ENCODE results near the gene TEX22.

DNA sequence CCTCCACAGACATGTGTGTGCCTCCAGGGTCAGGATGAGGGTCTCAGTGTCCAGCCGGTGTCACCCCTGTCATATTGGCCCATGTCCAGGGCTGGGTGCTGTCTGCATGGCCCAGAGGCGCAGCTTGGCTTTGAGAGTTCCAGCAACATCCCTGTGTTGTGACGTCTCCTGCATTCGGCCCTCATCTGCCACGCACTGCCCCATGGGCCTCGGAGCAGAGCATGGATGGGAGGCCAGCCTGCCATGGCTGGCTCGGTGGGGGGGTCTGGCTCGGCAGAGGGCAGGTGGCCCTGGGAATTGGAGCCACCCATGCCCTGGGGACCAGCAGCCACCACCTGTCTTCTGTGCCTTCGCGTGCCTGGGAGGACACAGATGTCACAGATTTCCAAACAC lies 10.8 kb upstream of the TEX22 start:
- TF ChIP-seq POLR2A (IDR thresholded peaks at IDR 0.05), result no peak
- TF ChIP-seq, protein P1, sequence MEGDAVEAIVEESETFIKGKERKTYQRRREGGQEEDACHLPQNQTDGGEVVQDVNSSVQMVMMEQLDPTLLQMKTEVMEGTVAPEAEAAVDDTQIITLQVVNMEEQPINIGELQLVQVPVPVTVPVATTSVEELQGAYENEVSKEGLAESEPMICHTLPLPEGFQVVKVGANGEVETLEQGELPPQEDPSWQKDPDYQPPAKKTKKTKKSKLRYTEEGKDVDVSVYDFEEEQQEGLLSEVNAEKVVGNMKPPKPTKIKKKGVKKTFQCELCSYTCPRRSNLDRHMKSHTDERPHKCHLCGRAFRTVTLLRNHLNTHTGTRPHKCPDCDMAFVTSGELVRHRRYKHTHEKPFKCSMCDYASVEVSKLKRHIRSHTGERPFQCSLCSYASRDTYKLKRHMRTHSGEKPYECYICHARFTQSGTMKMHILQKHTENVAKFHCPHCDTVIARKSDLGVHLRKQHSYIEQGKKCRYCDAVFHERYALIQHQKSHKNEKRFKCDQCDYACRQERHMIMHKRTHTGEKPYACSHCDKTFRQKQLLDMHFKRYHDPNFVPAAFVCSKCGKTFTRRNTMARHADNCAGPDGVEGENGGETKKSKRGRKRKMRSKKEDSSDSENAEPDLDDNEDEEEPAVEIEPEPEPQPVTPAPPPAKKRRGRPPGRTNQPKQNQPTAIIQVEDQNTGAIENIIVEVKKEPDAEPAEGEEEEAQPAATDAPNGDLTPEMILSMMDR (IDR thresholded peaks at IDR 0.05), result no peak

Measured in ovary (tissue), 3 donors.